ENCODE measurements around the gene MBNL1.

The MBNL1 gene

GRCh38 chr3:152459572-152459971 is 190.8 kb downstream of the MBNL1 start:
- DNase-seq (ENCODE audit: low read depth): no peak
- no peak for TF ChIP-seq CTCF (IDR thresholded peaks at IDR 0.05; ENCODE audit: low read length, missing control alignments)
- H3K4me3 ChIP-seq (replicated peaks; ENCODE audit: low read depth, low read length): no peak overlapping the region

GRCh38 chr3:152460936-152461335 is 192.2 kb downstream of the MBNL1 start:
- H3K4me3 ChIP-seq (replicated peaks; ENCODE audit: low read depth, low read length): no peak overlapping the region
- no peak for DNase-seq (ENCODE audit: low read depth)
- TF ChIP-seq CTCF (IDR thresholded peaks at IDR 0.05; ENCODE audit: low read length, missing control alignments): no peak

DNA sequence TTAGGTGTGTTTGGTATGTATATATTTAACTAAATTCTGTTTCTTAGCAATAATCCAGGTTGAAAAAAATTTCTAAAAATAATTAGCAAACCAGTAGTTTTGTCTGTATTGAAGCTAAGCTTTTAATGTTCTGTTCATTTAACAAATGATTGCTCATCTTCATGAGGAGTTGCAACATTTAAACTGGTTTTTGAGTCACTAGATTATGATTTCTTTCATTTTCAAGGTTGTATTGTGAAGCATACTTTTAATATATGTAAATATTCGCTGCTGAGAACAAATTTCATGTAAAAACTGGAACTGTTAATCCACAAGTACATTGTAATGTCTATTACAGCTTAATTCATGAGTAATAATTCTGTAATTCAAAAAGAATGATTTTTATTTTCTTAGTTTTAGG is 192.7 kb downstream of the MBNL1 start:
- no peak for TF ChIP-seq CTCF (IDR thresholded peaks at IDR 0.05; ENCODE audit: low read length, missing control alignments)
- no peak for DNase-seq (ENCODE audit: low read depth)
- no peak overlapping the region for H3K4me3 ChIP-seq (replicated peaks; ENCODE audit: low read depth, low read length)

DNA sequence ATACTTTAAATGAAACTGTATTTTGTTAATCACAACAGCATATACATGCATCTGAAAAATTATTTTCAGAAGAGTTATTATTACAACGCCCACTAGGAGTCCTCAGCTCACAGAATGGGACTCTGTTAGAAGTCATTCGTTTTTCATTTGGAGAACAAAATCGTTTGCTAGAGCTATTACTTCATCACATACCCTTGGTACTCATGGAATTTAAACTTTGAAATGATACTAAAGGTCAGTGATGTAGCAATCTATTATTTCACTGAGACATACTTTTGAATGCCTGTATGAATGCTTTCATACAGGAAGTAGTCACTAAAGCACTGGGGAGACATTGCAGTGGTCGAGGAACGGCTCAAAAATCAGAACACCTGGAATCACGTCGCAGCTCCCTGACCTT is 198.1 kb downstream of the MBNL1 start:
- peak; percentile 82 for DNase-seq (ENCODE audit: low read depth)
- TF ChIP-seq CTCF (IDR thresholded peaks at IDR 0.05; ENCODE audit: low read length, missing control alignments): peak; percentile 52
- H3K4me3 ChIP-seq (replicated peaks; ENCODE audit: low read depth, low read length): no peak overlapping the region

GRCh38 chr3:152469248-152470025 is 200.7 kb downstream of the MBNL1 start:
- no peak overlapping the region for H3K4me3 ChIP-seq (replicated peaks; ENCODE audit: low read depth, low read length)
- no peak for TF ChIP-seq CTCF (IDR thresholded peaks at IDR 0.05; ENCODE audit: low read length, missing control alignments)
- DNase-seq (ENCODE audit: low read depth): no peak

GRCh38 chr3:152470095-152470494 is 201.4 kb downstream of the MBNL1 start:
- TF ChIP-seq CTCF (IDR thresholded peaks at IDR 0.05; ENCODE audit: low read length, missing control alignments): no peak
- DNase-seq (ENCODE audit: low read depth): no peak
- no peak overlapping the region for H3K4me3 ChIP-seq (replicated peaks; ENCODE audit: low read depth, low read length)

GRCh38 chr3:152470893-152471292 is 202.2 kb downstream of the MBNL1 start:
- no peak overlapping the region for H3K4me3 ChIP-seq (replicated peaks; ENCODE audit: low read depth, low read length)
- no peak for TF ChIP-seq CTCF (IDR thresholded peaks at IDR 0.05; ENCODE audit: low read length, missing control alignments)
- DNase-seq (ENCODE audit: low read depth): no peak

All from fibroblast of pulmonary artery (primary cell).